Activated naive CD4-positive, alpha-beta T cell treated with anti-CD3 and anti-CD28 coated beads, Interleukin-2, amount 50 U/mL, for 24 hours (primary cell): ENCODE results near the gene GAPDHS.

Experiments
- H3K27ac Mint-ChIP-seq: one replicate; pipeline ENCODE4 v1.8.0; 2021; ENCODE audit warnings: mild to moderate bottlenecking, mixed read lengths
- H3K27me3 Mint-ChIP-seq: one replicate; pipeline ENCODE4 v1.8.0; 2021; ENCODE audit warnings: mixed read lengths
- H3K36me3 Mint-ChIP-seq: one replicate; pipeline ENCODE4 v1.8.0; 2021; ENCODE audit warnings: mixed read lengths
- H3K4me1 Mint-ChIP-seq: one replicate; pipeline ENCODE4 v1.8.0; 2021; ENCODE audit warnings: mixed read lengths
- H3K4me3 Mint-ChIP-seq: one replicate; pipeline ENCODE4 v1.8.0; 2021; ENCODE audit warnings: mild to moderate bottlenecking, mixed read lengths
- H3K9me3 Mint-ChIP-seq: one replicate; pipeline ENCODE4 v1.8.0; 2021; ENCODE audit warnings: mixed read lengths

GAPDHS gene

GRCh38 chr19:35571406-35571965, 38.2 kb downstream of the GAPDHS start:
- Mint-ChIP-seq H3K27ac (no peak overlapping the region), H3K4me1 (no peaks in the 10 kb centered on the region), H3K4me3 (no peak overlapping the region), H3K36me3 (peaks cover 6% of the 10 kb centered on the region), H3K9me3 (peaks cover 11% of the 10 kb centered on the region), H3K27me3 (peaks cover 5% of the 10 kb centered on the region)

GRCh38 chr19:35577918-35578317, 44.7 kb downstream of the GAPDHS start:
- H3K4me3 Mint-ChIP-seq = no peak overlapping the region
- H3K27ac Mint-ChIP-seq = no peak overlapping the region
- H3K9me3 Mint-ChIP-seq = peaks cover 17% of the 10 kb centered on the region
- no peaks in the 10 kb centered on the region for H3K4me1 Mint-ChIP-seq
- peaks cover 12% of the 10 kb centered on the region for H3K36me3 Mint-ChIP-seq
- peaks cover 4% of the 10 kb centered on the region for H3K27me3 Mint-ChIP-seq

DNA sequence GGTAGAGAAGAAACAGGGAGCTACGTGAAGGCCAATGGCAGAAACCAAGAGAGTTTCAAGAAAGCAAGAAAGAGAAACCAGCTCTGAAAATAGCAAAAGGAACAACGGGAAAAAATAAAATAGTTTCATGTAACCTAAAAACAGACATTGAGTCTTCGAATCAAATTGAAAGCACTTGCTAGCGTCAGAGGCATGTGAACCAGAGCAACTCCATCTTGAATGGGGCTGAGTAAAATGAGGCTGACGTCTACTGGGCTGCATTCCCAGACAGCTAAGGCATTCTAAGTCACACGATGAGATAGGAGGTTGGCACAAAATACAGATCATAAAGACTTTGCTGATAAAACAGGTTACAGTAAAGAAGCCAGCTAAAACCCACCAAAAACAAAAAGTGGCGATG, 45.5 kb downstream of the GAPDHS start:
- H3K27ac Mint-ChIP-seq = no peak overlapping the region
- no peaks in the 10 kb centered on the region for H3K4me1 Mint-ChIP-seq
- H3K36me3 Mint-ChIP-seq = peaks cover 12% of the 10 kb centered on the region
- H3K9me3 Mint-ChIP-seq = peaks cover 17% of the 10 kb centered on the region
- H3K4me3 Mint-ChIP-seq = no peak overlapping the region
- peaks cover 4% of the 10 kb centered on the region for H3K27me3 Mint-ChIP-seq

GRCh38 chr19:35582760-35583159, 49.5 kb downstream of the GAPDHS start:
- Mint-ChIP-seq H3K4me1 (no peaks in the 10 kb centered on the region), H3K36me3 (no peaks in the 10 kb centered on the region), H3K9me3 (no peaks in the 10 kb centered on the region), H3K27ac (no peak overlapping the region), H3K4me3 (no peak overlapping the region), H3K27me3 (peaks cover 4% of the 10 kb centered on the region)

DNA sequence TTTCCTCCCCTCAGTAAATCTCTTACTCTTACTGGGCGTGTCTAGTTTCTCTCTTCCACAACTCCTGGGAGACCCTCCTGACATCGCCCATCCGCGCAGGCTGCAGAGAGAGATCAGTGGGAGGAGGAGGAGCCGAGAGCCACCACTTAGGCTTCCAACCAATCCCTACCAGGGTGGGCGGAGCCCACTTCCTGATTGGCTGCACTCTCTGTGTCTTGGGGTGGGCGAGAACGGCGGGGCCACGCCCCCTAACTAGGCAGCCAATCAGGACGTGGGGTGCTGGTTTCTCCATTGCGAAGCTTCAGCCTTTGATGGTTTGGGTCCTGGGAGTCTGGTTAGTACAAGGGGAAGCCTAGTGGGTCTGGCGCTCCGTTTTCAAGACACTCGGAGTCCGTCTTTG, 52.6 kb downstream of the GAPDHS start, which contains the start of gene PMIS2:
Gene PMIS2 (plus strand): TSS at position 326 of the 400 bp plus-strand sequence. CDS start 87 bp downstream, outside the sequence.
- Mint-ChIP-seq H3K27ac (no peak within 1 kb of the TSS), H3K27me3 (peaks cover 3% of the 10 kb centered on the region), H3K36me3 (no peaks in the 10 kb centered on the region), H3K4me1 (no peaks in the 10 kb centered on the region), H3K4me3 (no peak within 1 kb of the TSS), H3K9me3 (no peaks in the 10 kb centered on the region)

DNA sequence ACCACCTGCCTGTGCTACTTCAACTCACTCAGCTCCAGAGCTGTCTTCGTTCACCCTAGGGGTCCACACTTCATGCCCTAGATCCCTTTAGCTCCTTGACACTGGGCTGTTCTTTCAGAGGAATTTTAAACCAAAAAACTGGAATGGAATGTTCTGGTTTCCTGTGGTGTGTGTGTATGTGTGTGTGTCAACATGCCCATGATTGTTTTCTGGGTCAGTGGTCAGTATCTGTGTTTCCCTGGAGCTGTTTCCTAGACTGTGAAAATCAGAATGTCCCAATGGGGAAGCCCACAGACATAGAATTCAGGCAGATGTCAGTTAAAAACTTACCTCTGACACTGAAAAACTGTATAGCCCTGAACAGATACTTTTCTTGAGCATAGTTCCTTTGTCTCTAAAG, 54.1 kb downstream of the GAPDHS start:
- no peaks in the 10 kb centered on the region for H3K36me3 Mint-ChIP-seq
- H3K4me1 Mint-ChIP-seq = no peaks in the 10 kb centered on the region
- H3K27me3 Mint-ChIP-seq = peaks cover 3% of the 10 kb centered on the region
- no peaks in the 10 kb centered on the region for H3K9me3 Mint-ChIP-seq
- no peak overlapping the region for H3K27ac Mint-ChIP-seq
- no peak overlapping the region for H3K4me3 Mint-ChIP-seq

DNA sequence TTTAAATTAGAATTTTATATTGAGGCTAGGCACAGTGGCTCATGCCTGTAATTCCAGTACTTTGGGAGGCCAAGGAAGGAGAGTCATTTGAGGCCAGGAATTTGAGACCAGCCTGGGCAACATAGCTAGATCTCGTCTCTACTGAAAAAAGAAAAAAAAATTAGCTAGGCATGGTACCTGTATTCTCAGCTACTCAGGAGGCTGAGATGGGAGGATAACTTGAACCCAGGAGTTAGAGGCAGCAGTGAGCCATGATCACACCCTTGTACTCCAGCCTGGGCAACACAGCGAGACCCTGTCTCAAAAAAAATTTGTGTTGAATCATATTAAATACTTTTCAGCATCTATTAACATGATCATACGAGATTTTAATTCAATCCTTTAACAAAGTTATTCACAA, 57.6 kb downstream of the GAPDHS start:
- Mint-ChIP-seq H3K9me3 (no peaks in the 10 kb centered on the region), H3K27me3 (peaks cover 1% of the 10 kb centered on the region), H3K27ac (no peak overlapping the region), H3K4me3 (no peak overlapping the region), H3K4me1 (no peaks in the 10 kb centered on the region), H3K36me3 (no peaks in the 10 kb centered on the region)

DNA sequence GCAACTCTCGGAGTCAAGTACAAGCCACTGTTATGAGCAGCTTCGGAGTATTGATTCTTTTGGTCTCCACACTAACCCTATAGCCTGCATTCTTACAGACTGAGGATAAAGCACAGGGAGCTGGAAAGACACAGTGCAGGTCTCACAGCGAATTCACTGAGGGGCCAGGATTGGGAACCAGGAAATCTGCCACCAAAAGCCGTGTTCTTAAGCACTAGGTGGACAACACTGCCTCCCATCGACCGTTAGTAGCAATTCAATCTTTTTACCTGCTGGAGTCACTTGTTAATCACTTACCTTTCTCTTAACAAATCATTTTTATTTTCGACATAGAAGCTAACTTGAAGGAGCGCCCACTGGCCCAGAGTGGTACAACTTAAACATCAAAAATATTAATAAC, 59.0 kb downstream of the GAPDHS start:
- H3K27me3 Mint-ChIP-seq = peaks cover 1% of the 10 kb centered on the region
- no peaks in the 10 kb centered on the region for H3K9me3 Mint-ChIP-seq
- no peak overlapping the region for H3K4me3 Mint-ChIP-seq
- no peak overlapping the region for H3K27ac Mint-ChIP-seq
- H3K36me3 Mint-ChIP-seq = no peaks in the 10 kb centered on the region
- no peaks in the 10 kb centered on the region for H3K4me1 Mint-ChIP-seq
